Body of pancreas (tissue), 4 donors: Measurements from ENCODE around the gene OGFOD3.

ENCODE experiments used
- CTCF ChIP-seq, 7 experiments: fragments of 450-650 bp in 4 of 7; fragments of 200-600 bp in 3 of 7; sonication (generic) in 3 of 7; IDR thresholded peaks; one replicate each; pipeline ENCODE4 v1.5.1; 2016 to 2019; ENCODE audit warnings: antibody characterized with exemption in 7 of 7
- POLR2A ChIP-seq, 3 donors: fragments of 450-650 bp; IDR thresholded peaks; one replicate each; pipeline ENCODE4 v1.6.1; 2016; ENCODE audit warnings: antibody characterized with exemption in 3 of 3, mild to moderate bottlenecking in 2 of 3

GRCh38 chr17:82445542-82445941 is 27.2 kb upstream of the OGFOD3 start:
- TF ChIP-seq CTCF (IDR thresholded peaks at IDR 0.05) (no peak), POLR2A (IDR thresholded peaks at IDR 0.05) (no peak)
